Measurements from ENCODE around the gene PRKG1.
"Not testable (repeated sequence)": the region's sequence is repeated elsewhere in the genome, so short reads cannot be mapped to it uniquely, and the experiment has no call there.

Gene PRKG1

GRCh38 chr10:52108236-52108635 lies 1033.9 kb downstream of the PRKG1 start:
- no peak for DNase-seq

DNA sequence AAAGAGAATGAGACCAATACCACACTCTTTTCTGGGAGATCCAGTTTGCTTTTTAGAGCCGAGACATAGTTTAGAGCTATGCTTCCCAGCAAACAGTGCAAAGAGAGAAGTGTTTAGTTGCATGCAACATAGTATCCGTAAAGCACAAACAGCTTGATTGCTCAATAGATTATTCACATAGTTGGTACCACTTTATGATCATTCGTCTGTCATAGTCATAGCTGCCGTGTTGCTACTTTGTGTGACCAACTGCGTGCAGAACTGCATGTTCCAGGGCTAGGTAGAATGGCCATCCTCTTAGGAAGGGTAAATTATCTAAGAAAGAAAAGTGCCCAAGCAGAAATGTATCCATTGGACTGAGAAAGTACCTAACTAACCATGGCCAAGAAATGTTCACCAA lies 1036.3 kb downstream of the PRKG1 start:
- DNase-seq = no peak

DNA sequence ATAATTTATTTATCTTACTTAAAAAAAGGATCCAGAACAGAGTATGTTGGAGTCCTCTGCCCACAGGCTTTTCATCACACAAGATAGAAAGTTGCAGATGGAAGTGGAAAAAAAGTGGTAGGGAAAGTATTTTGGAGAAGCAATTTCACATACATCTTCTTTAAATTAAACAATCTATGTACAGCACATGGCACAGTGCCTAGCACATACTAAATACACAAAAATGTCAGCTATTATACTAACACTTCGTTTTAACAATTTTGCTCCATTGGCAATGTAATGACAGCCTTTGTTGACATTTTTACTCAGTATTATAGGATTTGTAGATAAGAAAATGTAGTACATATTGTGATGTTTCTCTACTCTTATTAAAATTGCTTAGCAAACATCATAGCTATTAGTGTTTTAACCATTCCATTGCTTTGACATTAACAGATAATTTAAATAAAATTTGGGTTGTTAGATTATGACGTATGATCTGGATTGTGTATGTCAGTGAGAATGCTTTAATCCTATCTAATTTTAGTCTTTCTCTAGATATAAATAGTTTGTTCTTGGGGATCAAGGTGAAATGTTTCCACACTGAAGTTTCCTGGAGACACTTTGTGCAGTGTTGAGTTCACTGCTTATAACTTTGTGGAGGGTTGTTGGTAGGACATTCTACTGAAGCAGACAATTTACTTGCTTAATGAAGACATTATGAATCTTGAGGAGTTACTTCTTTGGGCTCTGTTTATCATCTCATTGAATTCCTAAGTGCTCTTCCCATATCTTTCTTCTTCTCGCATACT lies 1037.0 kb downstream of the PRKG1 start:
- no peak for DNase-seq

- DNase-seq = no peak
These were observed 1041.5 kb downstream of the PRKG1 start for GRCh38 chr10:52115823-52116222.

DNA sequence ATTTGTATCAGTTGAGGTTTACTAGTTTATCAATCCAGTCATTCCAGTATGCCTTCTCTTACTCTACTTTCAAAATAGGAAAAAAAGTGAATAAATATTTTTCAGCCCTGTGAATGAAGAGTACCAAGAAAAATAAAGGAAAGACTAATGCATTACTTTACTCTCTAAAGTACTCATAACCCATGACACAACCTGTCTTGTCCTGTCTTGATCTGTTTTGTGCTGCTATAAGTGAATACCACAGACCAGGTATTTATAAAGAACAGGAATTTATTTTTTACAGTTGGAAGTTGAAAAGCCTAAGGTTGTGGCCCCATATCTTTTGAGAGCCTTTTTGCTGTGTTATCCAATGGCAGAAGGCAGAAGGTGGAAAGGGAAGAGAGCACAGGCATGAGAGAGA lies 1045.2 kb downstream of the PRKG1 start:
- DNase-seq = no peak

- DNase-seq = no peak
These were observed 1047.4 kb downstream of the PRKG1 start for GRCh38 chr10:52121688-52122087.

GRCh38 chr10:52128056-52128683 lies 1053.9 kb downstream of the PRKG1 start:
- no peak for DNase-seq

- DNase-seq = no peak
These were observed 1055.3 kb downstream of the PRKG1 start for GRCh38 chr10:52129410-52130178.

- no peak for DNase-seq
These were observed 1060.8 kb downstream of the PRKG1 start for GRCh38 chr10:52135101-52135500.

DNA sequence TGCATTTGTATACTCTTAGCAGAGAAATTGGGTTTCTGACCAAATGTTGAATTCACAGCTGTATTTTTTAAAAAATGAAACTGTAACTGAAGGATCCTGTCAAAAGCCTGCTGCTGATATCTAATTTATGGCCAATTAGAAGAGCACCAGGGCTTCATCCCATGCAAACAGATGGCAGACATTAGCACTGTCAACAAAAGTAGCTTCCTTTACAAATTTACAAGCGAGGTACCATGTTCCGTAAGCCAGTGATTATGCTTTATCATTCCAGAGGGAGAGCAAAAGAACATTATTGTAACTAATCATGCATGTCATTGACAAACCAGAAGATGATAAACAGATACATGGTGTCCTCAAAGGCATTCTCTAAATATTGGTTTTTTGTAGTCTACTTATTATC lies 1062.6 kb downstream of the PRKG1 start:
- DNase-seq = no peak

DNA sequence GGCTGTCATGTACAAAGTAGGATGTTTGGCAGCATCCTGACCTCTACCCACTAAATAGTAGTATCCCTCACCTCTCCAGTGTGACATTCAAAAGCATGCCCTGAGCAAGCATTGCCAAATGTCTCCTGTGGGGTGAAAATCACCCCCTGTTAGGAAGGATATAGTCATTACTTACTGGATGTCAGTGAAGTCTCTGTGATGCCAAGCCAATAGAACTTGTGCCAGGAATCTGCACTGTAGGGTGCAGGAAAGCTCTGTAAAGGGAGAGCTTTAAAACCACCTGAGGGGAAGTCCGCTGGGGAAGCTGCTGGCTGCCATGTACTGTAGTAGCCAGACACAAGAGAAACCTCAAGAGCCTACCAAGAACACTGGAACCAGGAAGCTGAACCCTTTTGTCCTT lies 1069.1 kb downstream of the PRKG1 start:
- DNase-seq = no peak

- no peak for DNase-seq
These were observed 1071.3 kb downstream of the PRKG1 start for GRCh38 chr10:52145636-52146035.

GRCh38 chr10:52146766-52147165 lies 1072.5 kb downstream of the PRKG1 start:
- DNase-seq = no peak

GRCh38 chr10:52170776-52171175 lies 1096.5 kb downstream of the PRKG1 start:
- DNase-seq = no peak

GRCh38 chr10:52172581-52172980 lies 1098.3 kb downstream of the PRKG1 start:
- DNase-seq = no peak

DNA sequence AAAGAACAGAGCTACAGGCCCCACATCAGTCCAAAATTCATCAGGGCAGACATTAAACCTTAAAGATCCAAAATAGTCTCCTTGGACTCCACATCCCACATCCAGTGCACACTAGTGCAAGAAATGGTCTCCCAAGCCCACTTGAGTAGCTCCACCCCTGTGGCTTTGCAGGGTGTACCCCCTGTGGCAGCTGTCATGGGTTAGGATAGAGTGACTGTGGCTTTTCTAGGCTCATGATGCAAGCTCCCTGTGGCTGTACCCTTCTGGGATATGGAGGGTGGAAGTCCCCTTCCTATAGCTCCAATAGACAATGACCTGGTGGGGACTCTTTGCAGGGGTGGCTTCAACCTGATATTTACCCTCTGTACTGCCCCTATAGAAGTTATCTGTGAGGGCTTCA lies 1111.0 kb downstream of the PRKG1 start:
- no peak for DNase-seq

- DNase-seq = no peak
These were observed 1113.4 kb downstream of the PRKG1 start for GRCh38 chr10:52187521-52188258.

DNA sequence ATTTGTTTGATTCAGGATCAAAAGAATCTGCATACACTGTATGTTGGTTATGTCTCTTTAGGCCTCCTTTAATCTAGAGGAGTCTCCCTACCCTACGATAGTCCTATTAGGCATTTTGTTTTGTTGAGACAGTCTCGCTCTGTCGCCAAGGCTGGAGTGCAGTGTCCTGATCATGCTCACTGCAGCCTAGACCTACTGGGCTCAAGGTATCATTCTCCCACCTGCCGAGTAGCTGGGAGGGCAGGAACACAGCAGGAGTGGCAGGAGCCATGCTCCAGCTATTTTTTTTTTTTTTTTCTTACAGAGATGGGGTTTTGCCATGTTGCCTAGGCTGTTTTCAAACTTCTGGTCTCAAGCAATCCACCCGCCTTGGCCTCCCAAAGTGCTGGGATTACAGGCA lies 1116.8 kb downstream of the PRKG1 start:
- no peak for DNase-seq

- no peak for DNase-seq
These were observed 1119.9 kb downstream of the PRKG1 start for GRCh38 chr10:52194191-52194590.

DNA sequence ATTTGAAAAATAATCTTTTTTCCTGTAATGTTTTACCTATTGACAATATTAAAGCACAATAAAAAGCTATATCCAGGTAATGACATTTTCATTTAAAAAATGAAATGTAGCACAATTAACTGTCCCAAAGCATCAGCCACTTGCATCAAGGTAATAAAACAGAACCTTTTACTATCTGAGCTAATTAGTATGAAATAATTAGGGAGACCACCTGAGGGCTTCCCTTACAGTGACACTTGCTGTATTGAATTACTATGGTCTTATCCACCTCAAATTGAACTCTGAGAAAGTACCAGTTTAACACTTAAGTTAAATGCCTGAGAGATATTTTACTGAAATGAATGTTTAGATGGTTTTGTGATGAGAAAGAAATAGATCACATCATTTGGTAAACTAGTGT lies 1120.4 kb downstream of the PRKG1 start:
- no peak for DNase-seq

- no peak for DNase-seq
These were observed 1122.8 kb downstream of the PRKG1 start for GRCh38 chr10:52197098-52197497.

DNA sequence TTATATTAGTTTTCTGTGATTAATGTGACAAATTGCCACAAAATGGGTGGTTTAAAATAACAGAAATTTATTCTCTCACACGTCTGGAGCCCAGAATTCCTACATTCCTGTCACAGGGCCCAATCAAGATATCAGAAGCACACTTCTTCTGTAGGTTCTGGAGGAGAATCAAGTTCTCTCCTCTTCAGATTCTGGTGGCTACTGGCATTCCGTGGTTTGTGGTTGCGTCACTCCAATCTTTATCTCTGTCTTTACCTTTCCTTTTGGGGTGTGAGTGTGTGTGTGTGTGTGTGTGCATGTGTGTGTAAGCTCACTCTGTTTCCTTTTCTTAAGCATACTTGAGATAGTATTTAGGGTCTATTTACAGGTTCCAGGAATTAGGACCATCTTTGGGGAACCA lies 1124.3 kb downstream of the PRKG1 start:
- no peak for DNase-seq

DNA sequence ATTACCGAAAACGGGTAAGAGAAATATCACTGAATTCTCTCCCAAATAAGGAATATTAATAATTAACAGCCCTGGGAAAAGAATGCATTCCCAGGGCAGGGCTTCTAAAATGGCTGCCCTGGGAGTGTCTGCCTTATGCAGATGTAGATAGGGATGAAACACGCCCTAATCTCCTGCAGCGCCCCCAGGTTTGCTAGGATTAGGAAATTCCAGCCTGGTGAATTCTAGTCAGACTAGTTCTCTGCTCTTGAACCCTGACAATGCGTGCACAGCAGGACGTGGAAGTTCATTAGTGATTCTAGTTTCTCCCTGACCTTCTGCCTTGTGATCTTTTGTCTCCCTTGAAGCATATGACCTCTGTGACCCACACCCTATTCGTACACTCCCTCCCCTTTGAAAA lies 1130.6 kb downstream of the PRKG1 start:
- not testable (repeated sequence) for DNase-seq

Measured in T1000 (cell line).